ENCODE measurements around the gene SELPLG. TPM values are rescaled to one million over a fixed set of nuclear protein-coding genes. Genes with fewer than 3 reads are reported as not detected.
"Not testable (repeated sequence)": the region's sequence is repeated elsewhere in the genome, so short reads cannot be mapped to it uniquely, and the experiment has no call there.

The SELPLG gene
- total and polyA plus RNA-seq, 2 experiments from 2014 or later = 4.4 to 6.7 TPM

GRCh38 chr12:108594960-108595710, 38.6 kb downstream of the SELPLG start:
- Histone ChIP-seq H3K27ac (no peak overlapping the region), H3K4me1 (ENCODE audit: insufficient read depth) (peaks cover 18% of the 10 kb centered on the region), H3K36me3 (ENCODE audit: low read depth) (no peaks in the 10 kb centered on the region), H4K20me1 (ENCODE audit: insufficient read depth) (no peaks in the 10 kb centered on the region), H3K9me2 (ENCODE audit: insufficient read depth) (no peaks in the 10 kb centered on the region), H3F3A (ENCODE audit: insufficient read depth) (no peaks in the 10 kb centered on the region; the same call in 1 of the 2 replicates), H3K4me2 (ENCODE audit: unreplicated experiment) (peak overlapping the region; percentile 75), H3K79me2 (ENCODE audit: insufficient read depth) (peaks cover 35% of the 10 kb centered on the region), H3K9ac (peak overlapping the region; percentile 54; the same call in 1 of the 2 replicates), H3K4me3 (peak overlapping the region; percentile 71; the same call in 1 of the 2 replicates), H2AFZ (no peak overlapping the region), H3K9me3 (ENCODE audit: low read depth) (no peaks in the 10 kb centered on the region), H3K27me3 (replicated peaks; ENCODE audit: insufficient read depth) (no peaks in the 10 kb centered on the region)
- WGBS, 2 experiments (ENCODE audit: low coverage in 1 of 2, low lambda C conversion rate in 2 of 2, missing lambda C conversion rate in 2 of 2) = 95 to 97% methylated on average over 7 of the region's 7 CpGs
- no peak for TF ChIP-seq EZH2phosphoT487 (IDR thresholded peaks at IDR 0.05; ENCODE audit: insufficient read depth, low read depth)
- no peak for TF ChIP-seq EZH2 (IDR thresholded peaks at IDR 0.05; ENCODE audit: insufficient read depth, poor library complexity, severe bottlenecking)
- DNase-seq = no peak
- in situ Hi-C loops (cut with MboI) = no loop called here

- Histone ChIP-seq H3K36me3 (ENCODE audit: low read depth) (no peaks in the 10 kb centered on the region), H3K9me3 (ENCODE audit: low read depth) (no peaks in the 10 kb centered on the region), H4K20me1 (ENCODE audit: insufficient read depth) (no peaks in the 10 kb centered on the region), H3K4me1 (ENCODE audit: insufficient read depth) (peaks cover 19% of the 10 kb centered on the region), H2AFZ (0 out of 2 replicates have a peak overlapping the region, but pooled peaks have one; percentile 20), H3K27ac (no peak overlapping the region), H3K27me3 (replicated peaks; ENCODE audit: insufficient read depth) (no peaks in the 10 kb centered on the region), H3K79me2 (ENCODE audit: insufficient read depth) (peaks cover 35% of the 10 kb centered on the region), H3F3A (ENCODE audit: insufficient read depth) (no peaks in the 10 kb centered on the region; the same call in 1 of the 2 replicates), H3K9me2 (ENCODE audit: insufficient read depth) (no peaks in the 10 kb centered on the region), H3K4me2 (ENCODE audit: unreplicated experiment) (no peak overlapping the region), H3K4me3 (no peak overlapping the region), H3K9ac (no peak overlapping the region)
- in situ Hi-C loops (cut with MboI) = no loop called here
- no peak for TF ChIP-seq EZH2phosphoT487 (IDR thresholded peaks at IDR 0.05; ENCODE audit: insufficient read depth, low read depth)
- TF ChIP-seq EZH2 (IDR thresholded peaks at IDR 0.05; ENCODE audit: insufficient read depth, poor library complexity, severe bottlenecking) = no peak
- WGBS, 2 experiments (ENCODE audit: low coverage in 1 of 2, low lambda C conversion rate in 2 of 2, missing lambda C conversion rate in 2 of 2) = 97% methylated on average over 10 of the region's 10 CpGs
- no peak for DNase-seq
Observed at GRCh38 chr12:108594323-108594903, 39.3 kb downstream of the SELPLG start.

DNA sequence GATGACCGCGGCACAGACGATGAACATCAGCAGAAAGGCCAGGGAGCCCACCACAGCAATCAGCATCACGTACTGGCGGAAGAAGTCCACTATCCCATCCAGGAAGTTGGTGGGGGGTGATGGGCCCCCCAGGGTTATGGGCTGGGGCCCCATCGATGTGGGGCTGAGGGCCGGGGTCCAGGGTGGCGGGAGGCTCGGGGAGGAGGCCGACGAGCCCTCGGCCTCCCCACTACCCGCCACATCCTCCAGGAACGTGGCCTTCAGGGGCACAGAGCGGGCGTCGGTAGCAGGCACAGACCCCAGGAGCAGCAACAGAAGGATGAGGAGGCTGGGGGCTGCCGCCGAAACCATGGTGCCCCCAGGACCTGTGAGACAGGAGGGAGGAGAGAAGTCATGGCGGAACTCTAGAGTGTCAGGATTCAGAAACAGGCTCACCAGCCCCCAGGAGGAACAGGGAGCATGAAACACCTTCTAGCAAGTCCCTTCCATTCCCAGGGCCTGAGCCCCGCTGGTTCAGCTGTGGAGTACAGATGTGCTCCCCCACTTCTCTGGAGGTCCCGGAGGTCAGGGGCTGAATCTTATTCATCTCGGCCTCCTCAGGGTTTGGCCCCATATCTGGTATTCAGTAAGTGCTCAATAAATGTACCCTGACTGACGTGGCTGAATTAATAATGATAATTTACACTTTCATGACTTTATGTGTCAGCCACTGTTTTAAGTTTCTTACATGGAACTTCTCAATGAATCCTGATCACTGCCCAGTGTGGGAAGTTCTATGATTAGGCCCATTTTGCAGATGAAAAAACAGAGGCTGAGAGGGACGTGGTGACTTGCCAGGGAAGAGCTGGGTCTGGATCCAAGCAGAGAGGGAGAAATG, 41.4 kb downstream of the SELPLG start:
- Histone ChIP-seq H3K36me3 (ENCODE audit: low read depth) (no peaks in the 10 kb centered on the region), H3K4me2 (ENCODE audit: unreplicated experiment) (no peak overlapping the region), H3K27ac (no peak overlapping the region), H3K79me2 (ENCODE audit: insufficient read depth) (peaks cover 34% of the 10 kb centered on the region), H3K27me3 (replicated peaks; ENCODE audit: insufficient read depth) (no peaks in the 10 kb centered on the region), H2AFZ (no peak overlapping the region), H3K9ac (no peak overlapping the region), H3F3A (ENCODE audit: insufficient read depth) (no peaks in the 10 kb centered on the region), H4K20me1 (ENCODE audit: insufficient read depth) (no peaks in the 10 kb centered on the region), H3K4me3 (no peak overlapping the region), H3K9me3 (ENCODE audit: low read depth) (no peaks in the 10 kb centered on the region), H3K9me2 (ENCODE audit: insufficient read depth) (no peaks in the 10 kb centered on the region), H3K4me1 (ENCODE audit: insufficient read depth) (peaks cover 28% of the 10 kb centered on the region)
- WGBS, 2 experiments (ENCODE audit: low coverage in 1 of 2, low lambda C conversion rate in 2 of 2, missing lambda C conversion rate in 2 of 2) = 89 to 91% methylated on average over 24 to 25 of the region's 25 CpGs
- TF ChIP-seq EZH2phosphoT487 (IDR thresholded peaks at IDR 0.05; ENCODE audit: insufficient read depth, low read depth) = no peak
- no peak for DNase-seq
- in situ Hi-C loops (cut with MboI) = no loop called here

- Histone ChIP-seq H3K4me2 (ENCODE audit: unreplicated experiment) (no peak overlapping the region), H3K36me3 (ENCODE audit: low read depth) (no peaks in the 10 kb centered on the region), H4K20me1 (ENCODE audit: insufficient read depth) (no peaks in the 10 kb centered on the region), H3K9me3 (ENCODE audit: low read depth) (no peaks in the 10 kb centered on the region), H3K9me2 (ENCODE audit: insufficient read depth) (no peaks in the 10 kb centered on the region), H3K27me3 (replicated peaks; ENCODE audit: insufficient read depth) (no peaks in the 10 kb centered on the region), H3K4me1 (ENCODE audit: insufficient read depth) (peaks cover 20% of the 10 kb centered on the region), H2AFZ (no peak overlapping the region), H3K4me3 (no peak overlapping the region), H3K27ac (no peak overlapping the region), H3K9ac (no peak overlapping the region), H3F3A (ENCODE audit: insufficient read depth) (no peaks in the 10 kb centered on the region), H3K79me2 (ENCODE audit: insufficient read depth) (peaks cover 26% of the 10 kb centered on the region)
- 82 to 86% methylated on average over 12 to 22 of the region's 22 CpGs for WGBS, 2 experiments (ENCODE audit: low coverage in 1 of 2, low lambda C conversion rate in 2 of 2, missing lambda C conversion rate in 2 of 2)
- no peak for DNase-seq
- in situ Hi-C loops (cut with MboI) = no loop called here
- TF ChIP-seq EZH2 (IDR thresholded peaks at IDR 0.05; ENCODE audit: insufficient read depth, poor library complexity, severe bottlenecking) = no peak
- no peak for TF ChIP-seq EZH2phosphoT487 (IDR thresholded peaks at IDR 0.05; ENCODE audit: insufficient read depth, low read depth)
Observed at GRCh38 chr12:108591267-108591980, 42.3 kb downstream of the SELPLG start.

- H3K27ac ChIP-seq; H3K9ac ChIP-seq; H3K9me2 ChIP-seq (ENCODE audit: insufficient read depth); H3F3A ChIP-seq (ENCODE audit: insufficient read depth); H4K20me1 ChIP-seq (ENCODE audit: insufficient read depth); H3K27me3 ChIP-seq (replicated peaks; ENCODE audit: insufficient read depth); H3K36me3 ChIP-seq (ENCODE audit: low read depth); H3K4me2 ChIP-seq (ENCODE audit: unreplicated experiment); H3K9me3 ChIP-seq (ENCODE audit: low read depth); H3K4me3 ChIP-seq; in situ Hi-C loops (cut with MboI); DNase-seq; H2AFZ ChIP-seq: not testable (repeated sequence)
- H3K4me1 ChIP-seq (ENCODE audit: insufficient read depth) = peaks cover 11% of the 10 kb centered on the region
- peaks cover 16% of the 10 kb centered on the region for H3K79me2 ChIP-seq (ENCODE audit: insufficient read depth)
- WGBS, 2 experiments (ENCODE audit: low coverage in 1 of 2, low lambda C conversion rate in 2 of 2, missing lambda C conversion rate in 2 of 2) = 98 to 100% methylated on average over 9 of the region's 9 CpGs
Observed at GRCh38 chr12:108590463-108590862, 43.2 kb downstream of the SELPLG start.

All from GM23248 (cell line).